Lung (tissue), 12 donors: ENCODE results near the gene CDC42SE1. TPM values are rescaled to one million over a fixed set of nuclear protein-coding genes. Genes with fewer than 3 reads are reported as not detected.

Experiments used
- ATAC-seq: fragments of 200-7000 bp; cut with Tn5 transposase; one replicate; pipeline ENCODE4 v1.9.1; 2020; ENCODE audit warnings: moderate number of reproducible peaks; ENCODE audit not compliant: insufficient read depth, low FRiP score
- DNase-seq, 3 donors: peaks; one replicate each; pipeline ENCODE4 v3.0.0-alpha.2; 2013 to 2017
- H3K27ac ChIP-seq, 2 donors: one replicate each; pipeline ENCODE4 v1.5.1; 2013; ENCODE audit warnings: mild to moderate bottlenecking in 2 of 2, moderate library complexity in 2 of 2, control low read depth in 1 of 2, inconsistent platforms in 1 of 2, low read depth in 1 of 2, low read length in 1 of 2
- H3K27me3 ChIP-seq, 3 donors: one replicate each; pipeline ENCODE4 v1.5.1; 2013; ENCODE audit warnings: low read length in 2 of 3; ENCODE audit not compliant: control insufficient read depth in 3 of 3, insufficient read depth in 3 of 3
- H3K36me3 ChIP-seq, 4 donors: one replicate each; pipeline ENCODE4 v1.5.1; 2013; ENCODE audit warnings: low read length in 4 of 4, mild to moderate bottlenecking in 1 of 4, moderate library complexity in 1 of 4; ENCODE audit not compliant: control insufficient read depth in 4 of 4, insufficient read depth in 4 of 4
- H3K4me1 ChIP-seq, 5 donors: one replicate each; pipeline ENCODE4 v1.5.1; 2013; ENCODE audit warnings: low read length in 5 of 5, mild to moderate bottlenecking in 2 of 5, moderate library complexity in 1 of 5; ENCODE audit not compliant: control insufficient read depth in 5 of 5, insufficient read depth in 5 of 5
- H3K4me3 ChIP-seq: one replicate; pipeline ENCODE4 v1.5.1; 2013; ENCODE audit warnings: mild to moderate bottlenecking, control low read depth, moderate library complexity
- H3K9ac ChIP-seq, 2 donors: one replicate each; pipeline ENCODE4 v1.5.1; 2013; ENCODE audit warnings: low read length in 2 of 2, control low read depth in 1 of 2; ENCODE audit not compliant: insufficient read depth in 1 of 2
- H3K9me3 ChIP-seq, 4 donors: one replicate each; pipeline ENCODE4 v1.5.1; 2013; ENCODE audit warnings: low read length in 3 of 4, mild to moderate bottlenecking in 1 of 4, moderate library complexity in 1 of 4; ENCODE audit not compliant: control insufficient read depth in 4 of 4, insufficient read depth in 3 of 4
- WGBS, 2 donors: extraction: QIAGEN DNeasy Blood & Tissue Kit; methylation state at CpG; one replicate each; pipeline ENCODE4 v1.1.7; 2013; 5-methylcytosine and 5-hydroxymethylcytosine counted together
- polyA plus RNA-seq, 2 donors: library from polyadenylated mRNA; stranded (reverse); fragments of 200-250 nt; gene quantifications; one replicate each; pipeline ENCODE4 v1.2.1, GENCODE V29; 2013
- total RNA-seq, 2 donors: library from RNA; depleted of rRNA in 1 of 2; stranded (reverse); fragments of >200 nt in 1 of 2; gene quantifications; one replicate each; pipeline ENCODE4 v1.2.1, GENCODE V29; 2014 to 2021
- TF ChIP-seq, protein P1 (sequence below): IDR thresholded peaks from 2 replicates; pipeline ENCODE4 v1.5.1; 2012; ENCODE audit warnings: mild to moderate bottlenecking; ENCODE audit errors: control extremely low read depth, extremely low read depth
- donor health status: control.
- donor health status: control.
- donor health status: Bipolar disorder and iron deficiency.
- donor health status: healthy.
- donor health status: DM: yes; HTN: yes; CAD: no.

CDC42SE1 gene
- total and polyA plus RNA-seq, 4 donors: 38.4 to 147 (median 95.5) TPM

DNA sequence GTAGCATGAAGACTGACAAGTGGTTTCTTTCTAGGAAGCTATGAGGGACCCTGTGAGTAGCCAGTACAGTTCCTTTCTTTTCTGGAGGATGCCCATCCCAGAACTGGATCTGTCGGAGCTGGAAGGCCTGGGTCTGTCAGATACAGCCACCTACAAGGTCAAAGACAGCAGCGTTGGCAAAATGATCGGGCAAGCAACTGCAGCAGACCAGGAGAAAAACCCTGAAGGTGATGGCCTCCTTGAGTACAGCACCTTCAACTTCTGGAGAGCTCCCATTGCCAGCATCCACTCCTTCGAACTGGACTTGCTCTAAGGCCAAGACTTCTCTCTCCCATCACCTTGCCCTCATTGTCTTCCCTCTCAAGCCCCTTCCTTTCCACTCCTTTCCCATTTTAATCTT lies 7.8 kb upstream of the CDC42SE1 start:
- Histone ChIP-seq H3K27me3 (no peaks in the 10 kb centered on the region), H3K9me3 (no peaks in the 10 kb centered on the region), H3K4me1 (peaks cover 0 to 11% (median 2%) of the 10 kb centered on the region in 5 donors), H3K27ac (no peak overlapping the region), H3K4me3 (no peak overlapping the region), H3K9ac (no peak overlapping the region), H3K36me3 (peaks cover 0 to 6% (median 0%) of the 10 kb centered on the region in 4 donors)
- ATAC-seq (no peak), DNase-seq (no peak)
- TF ChIP-seq, protein P1, sequence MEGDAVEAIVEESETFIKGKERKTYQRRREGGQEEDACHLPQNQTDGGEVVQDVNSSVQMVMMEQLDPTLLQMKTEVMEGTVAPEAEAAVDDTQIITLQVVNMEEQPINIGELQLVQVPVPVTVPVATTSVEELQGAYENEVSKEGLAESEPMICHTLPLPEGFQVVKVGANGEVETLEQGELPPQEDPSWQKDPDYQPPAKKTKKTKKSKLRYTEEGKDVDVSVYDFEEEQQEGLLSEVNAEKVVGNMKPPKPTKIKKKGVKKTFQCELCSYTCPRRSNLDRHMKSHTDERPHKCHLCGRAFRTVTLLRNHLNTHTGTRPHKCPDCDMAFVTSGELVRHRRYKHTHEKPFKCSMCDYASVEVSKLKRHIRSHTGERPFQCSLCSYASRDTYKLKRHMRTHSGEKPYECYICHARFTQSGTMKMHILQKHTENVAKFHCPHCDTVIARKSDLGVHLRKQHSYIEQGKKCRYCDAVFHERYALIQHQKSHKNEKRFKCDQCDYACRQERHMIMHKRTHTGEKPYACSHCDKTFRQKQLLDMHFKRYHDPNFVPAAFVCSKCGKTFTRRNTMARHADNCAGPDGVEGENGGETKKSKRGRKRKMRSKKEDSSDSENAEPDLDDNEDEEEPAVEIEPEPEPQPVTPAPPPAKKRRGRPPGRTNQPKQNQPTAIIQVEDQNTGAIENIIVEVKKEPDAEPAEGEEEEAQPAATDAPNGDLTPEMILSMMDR: no peak
- WGBS, 2 donors: 94 to 97% methylated on average over 4 of the region's 4 CpGs

DNA sequence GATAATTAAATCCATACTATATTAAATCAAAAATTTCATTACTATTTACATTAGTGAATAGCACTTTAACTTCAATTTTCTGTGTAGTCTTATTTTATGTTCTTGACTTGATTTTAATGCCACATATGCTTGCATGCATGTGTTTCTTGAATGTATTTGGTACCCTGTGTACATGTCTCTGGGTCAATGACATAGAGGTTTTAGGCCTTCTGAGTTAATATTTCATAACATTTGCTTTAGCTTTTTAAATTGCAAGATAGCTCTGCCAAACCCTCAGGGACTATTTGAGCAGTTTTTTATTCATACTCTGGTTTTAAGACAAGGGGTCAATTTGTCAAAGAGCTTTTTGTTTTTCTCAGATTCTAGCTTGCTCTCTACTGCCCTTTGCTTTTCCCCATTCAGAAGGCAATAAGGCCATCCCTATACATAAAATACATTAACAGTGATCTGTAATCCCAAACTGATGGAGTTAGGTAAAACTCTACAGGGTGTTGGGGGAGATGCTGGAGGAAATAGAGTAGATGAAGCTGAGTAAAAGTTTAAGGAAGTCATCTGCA lies 5.7 kb upstream of the CDC42SE1 start:
- no peak for ATAC-seq
- Histone ChIP-seq H3K9me3 (no peaks in the 10 kb centered on the region), H3K27me3 (no peaks in the 10 kb centered on the region), H3K27ac (no peak overlapping the region), H3K4me3 (no peak overlapping the region), H3K36me3 (peaks cover 0 to 6% (median 0%) of the 10 kb centered on the region in 4 donors), H3K4me1 (peaks cover 0 to 20% (median 0%) of the 10 kb centered on the region in 5 donors), H3K9ac (no peak overlapping the region)
- no peak for DNase-seq
- TF ChIP-seq, protein P1: no peak

DNA sequence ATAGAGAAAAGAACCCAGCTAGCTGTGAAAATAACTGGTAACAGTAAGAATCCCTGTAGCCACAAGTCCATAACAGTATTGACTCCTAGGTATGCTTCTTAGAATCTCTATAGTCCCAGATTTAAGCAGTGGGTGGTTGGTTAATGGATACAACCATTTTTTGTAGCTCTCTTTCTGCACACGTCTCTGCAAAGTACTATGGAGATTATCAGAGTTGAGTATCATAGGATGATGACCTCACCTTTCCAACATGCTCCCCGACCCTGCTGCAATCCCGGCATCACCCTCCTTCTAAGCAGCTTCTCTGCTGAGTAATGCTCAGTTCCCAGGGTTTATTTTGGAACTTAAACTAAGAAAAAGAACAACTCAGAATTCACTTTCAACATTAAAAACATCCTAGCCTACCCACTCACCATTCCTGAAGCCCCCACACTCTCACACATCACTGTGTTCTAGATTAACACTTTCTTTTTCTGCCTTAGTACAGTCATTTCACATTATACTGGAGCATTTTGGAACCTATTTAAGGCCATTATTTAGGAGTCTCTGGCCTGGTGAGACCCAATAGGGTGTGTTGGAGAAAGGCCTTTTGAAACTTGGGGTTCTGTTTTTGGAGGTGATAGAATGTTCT lies 3.4 kb upstream of the CDC42SE1 start:
- Histone ChIP-seq H3K9me3 (no peaks in the 10 kb centered on the region), H3K9ac (no peak overlapping the region), H3K4me3 (no peak overlapping the region), H3K27me3 (no peaks in the 10 kb centered on the region), H3K27ac (no peak overlapping the region), H3K4me1 (peaks cover 0 to 22% (median 5%) of the 10 kb centered on the region in 5 donors), H3K36me3 (peaks cover 0 to 6% (median 0%) of the 10 kb centered on the region in 4 donors)
- WGBS, 2 donors: 78 to 82% methylated on average over 3 of the region's 3 CpGs
- TF ChIP-seq, protein P1: no peak
- DNase-seq (no peak), ATAC-seq (no peak)
